Motor neuron (in vitro differentiated cells): Measurements from ENCODE around the gene PRR12. TPM values are rescaled to one million over a fixed set of nuclear protein-coding genes. Genes with fewer than 3 reads are reported as not detected.

Source experiments
- ATAC-seq, 8 experiments: fragments of 200-7000 bp; cut with Tn5 transposase; replicated peaks in 6 of 8; 2 replicates each; pipeline ENCODE4 v1.8.0; 2021; ENCODE audit warnings: mild to moderate bottlenecking in 8 of 8, moderate library complexity in 8 of 8
- H3K27ac ChIP-seq, 2 donors: fragments of 250-450 bp; sonication (Bioruptor Pico); 2 replicates each; pipeline ENCODE4 v1.9.0; 2021; ENCODE audit warnings: antibody characterized with exemption in 2 of 2, mild to moderate bottlenecking in 2 of 2, moderate library complexity in 1 of 2
- H3K4me1 ChIP-seq, 2 donors: fragments of 250-450 bp; sonication (Bioruptor Pico); replicated peaks in 1 of 2; 2 replicates each; pipeline ENCODE4 v1.6.1; 2021; ENCODE audit warnings: antibody characterized with exemption in 2 of 2, mild to moderate bottlenecking in 2 of 2, moderate library complexity in 1 of 2
- H3K4me3 ChIP-seq, 5 donors: fragments of 250-450 bp; sonication (Bioruptor Pico); 2 replicates each; pipeline ENCODE4 v1.9.0; 2021; ENCODE audit warnings: antibody characterized with exemption in 5 of 5, mild to moderate bottlenecking in 5 of 5, moderate library complexity in 4 of 5
- WGBS, 10 experiments: fragments of 450-650 bp; shearing (Covaris generic); methylation state at CpG; one replicate each; pipeline ENCODE4 v1.0.0; 2022; 5-methylcytosine and 5-hydroxymethylcytosine counted together
- in situ Hi-C, 9 experiments: fragments of 400-800 bp; cut with MboI; loops; one replicate each; pipeline ENCODE4 v1.15.0; 2021; ENCODE audit warnings: low sequenced_read_pairs in 9 of 9, low pct_unique_long_range_greater_than_20kb in 2 of 9; ENCODE audit not compliant: unreplicated experiment in 9 of 9
- total RNA-seq, 8 experiments: library from RNA; unstranded; fragments of 300-600 nt; gene quantifications; 2 replicates each; pipeline versions ENCODE4 v1.2.3 to v1.2.4, GENCODE V29; 2022

The PRR12 gene
- total RNA-seq, 8 experiments from 2014 or later, result 3.3 to 18.8 (median 7.5) TPM

- peak in 1 of 8 experiments; percentile 41 for ATAC-seq
- peaks cover 6 to 10% of the 10 kb centered on the region in 2 donors for H3K4me1 ChIP-seq
- H3K27ac ChIP-seq, result no peak overlapping the region
- H3K4me3 ChIP-seq, result no peak overlapping the region
- in situ Hi-C loops, result no loop called here
- WGBS, 10 experiments, result 53 to 100% (median 97%) methylated on average over 2 to 11 of the region's 17 CpGs; no CpG with 5 or more reads in 2 of the 10 experiments
Measured at GRCh38 chr19:49554701-49555181, 36.2 kb upstream of the PRR12 start.

- peak in 7 of 8 experiments; percentile 42 to 75 (median 69) for ATAC-seq
- in situ Hi-C loops, result no loop called here
- H3K4me3 ChIP-seq, result peak overlapping the region in 1 of 5 donors; percentile 1
- H3K4me1 ChIP-seq, result peaks cover 6 to 10% of the 10 kb centered on the region in 2 donors
- peak overlapping the region; percentile 75 to 80 for H3K27ac ChIP-seq
- 60 to 97% (median 90%) methylated on average over 1 to 6 of the region's 53 CpGs; no CpG with 5 or more reads in 5 of the 10 experiments for WGBS, 10 experiments
Measured at GRCh38 chr19:49555600-49556411, 35.2 kb upstream of the PRR12 start.

- H3K4me3 ChIP-seq, result peak overlapping the region in 1 of 5 donors; percentile 1
- H3K4me1 ChIP-seq, result peaks cover 6 to 10% of the 10 kb centered on the region in 2 donors
- in situ Hi-C loops, result no loop called here
- peak overlapping the region; percentile 75 to 80 for H3K27ac ChIP-seq
- ATAC-seq, result peak in 5 of 8 experiments; percentile 75 to 85 (median 82)
- WGBS, 10 experiments, result 87 to 94% (median 93%) methylated on average over 3 to 10 of the region's 66 CpGs; no CpG with 5 or more reads in 6 of the 10 experiments
Measured at GRCh38 chr19:49556412-49557398, 34.3 kb upstream of the PRR12 start.

- 61 to 100% (median 94%) methylated on average over 4 to 13 of the region's 18 CpGs; no CpG with 5 or more reads in 1 of the 10 experiments for WGBS, 10 experiments
- H3K27ac ChIP-seq, result no peak overlapping the region
- peaks cover 6 to 10% of the 10 kb centered on the region in 2 donors for H3K4me1 ChIP-seq
- ATAC-seq, result no peak
- in situ Hi-C loops, result no loop called here
- H3K4me3 ChIP-seq, result no peak overlapping the region
Measured at GRCh38 chr19:49557641-49558325, 33.2 kb upstream of the PRR12 start.

DNA sequence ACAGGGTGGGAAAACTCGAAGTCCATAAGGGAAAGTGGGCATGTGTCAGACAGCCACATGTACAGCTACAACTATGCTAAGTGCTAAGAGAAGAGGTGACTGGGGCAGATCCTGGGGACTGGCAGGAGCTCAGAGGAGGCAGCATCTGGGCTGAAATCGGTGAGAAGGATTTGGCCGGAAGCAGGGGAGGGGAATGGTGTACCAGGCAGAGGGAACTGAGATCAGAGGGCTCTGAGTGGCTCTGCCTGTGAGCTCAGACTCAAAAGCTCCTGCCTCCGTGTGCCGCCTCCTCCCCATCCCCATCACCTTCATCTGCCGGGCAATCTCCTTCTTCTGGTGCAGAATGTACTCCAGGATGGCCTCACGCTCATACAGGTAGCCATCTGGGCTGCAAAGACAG lies 32.4 kb upstream of the PRR12 start:
- Histone ChIP-seq H3K4me3 (no peak overlapping the region), H3K27ac (no peak overlapping the region), H3K4me1 (peaks cover 6 to 10% of the 10 kb centered on the region in 2 donors)
- ATAC-seq, result no peak
- in situ Hi-C loops, result no loop called here
- WGBS, 10 experiments, result 80 to 100% (median 94%) methylated on average over 1 to 5 of the region's 7 CpGs; no CpG with 5 or more reads in 4 of the 10 experiments

GRCh38 chr19:49559443-49559842 lies 31.5 kb upstream of the PRR12 start:
- H3K4me1 ChIP-seq, result peaks cover 6 to 10% of the 10 kb centered on the region in 2 donors
- no peak for ATAC-seq
- no peak overlapping the region for H3K4me3 ChIP-seq
- in situ Hi-C loops, result no loop called here
- H3K27ac ChIP-seq, result no peak overlapping the region
- WGBS, 10 experiments, result 54 to 100% (median 93%) methylated on average over 1 to 3 of the region's 3 CpGs; no CpG with 5 or more reads in 5 of the 10 experiments

DNA sequence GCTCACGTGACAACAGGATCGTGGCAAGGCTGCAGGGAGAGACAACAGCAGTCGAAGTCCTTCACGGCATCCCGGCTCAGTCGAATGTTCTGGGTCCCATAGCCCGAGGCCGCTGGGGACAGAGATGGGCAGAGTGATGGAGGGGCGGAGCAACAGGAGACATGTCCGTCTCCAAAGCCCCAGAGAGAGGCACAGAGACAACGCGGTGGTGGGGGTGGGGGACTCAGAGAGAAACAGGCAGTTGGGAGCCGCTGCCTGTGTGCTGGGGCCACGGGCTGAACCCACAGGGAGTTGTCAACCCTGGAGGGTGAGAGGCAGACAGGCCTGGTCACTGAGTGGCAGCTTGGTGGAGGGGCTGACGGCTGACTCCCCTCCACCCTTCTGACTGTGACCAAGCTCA lies 31.1 kb upstream of the PRR12 start:
- in situ Hi-C loops, result no loop called here
- peaks cover 6 to 10% of the 10 kb centered on the region in 2 donors for H3K4me1 ChIP-seq
- H3K27ac ChIP-seq, result no peak overlapping the region
- no peak for ATAC-seq
- H3K4me3 ChIP-seq, result no peak overlapping the region
- 60 to 100% (median 72%) methylated on average over 1 to 10 of the region's 15 CpGs; no CpG with 5 or more reads in 5 of the 10 experiments for WGBS, 10 experiments

DNA sequence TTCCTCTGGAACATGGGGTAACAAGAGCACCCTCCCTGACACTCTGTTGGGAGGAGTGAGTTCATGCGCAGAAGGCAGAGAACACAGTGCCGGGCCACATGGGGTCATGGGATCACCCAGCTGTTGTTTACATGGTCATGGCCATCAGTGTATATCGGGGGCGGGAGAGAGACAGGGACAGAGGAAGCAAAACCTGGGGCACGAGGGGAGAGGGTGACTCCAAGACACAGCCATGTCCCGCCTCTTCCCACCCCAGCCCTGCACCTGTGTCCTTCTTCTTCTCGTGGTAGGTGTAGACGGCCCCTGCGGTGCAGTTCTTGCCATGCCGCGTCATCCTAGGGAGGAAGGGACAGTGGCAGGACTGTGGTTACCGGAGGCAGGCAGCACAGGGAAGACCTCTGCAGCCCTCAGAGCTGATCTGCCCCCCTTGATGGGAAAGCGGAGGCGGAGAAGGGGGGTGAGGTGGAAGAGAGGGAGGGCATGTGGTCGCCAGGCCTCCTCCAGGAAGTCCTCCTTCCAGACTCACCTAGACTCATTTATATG lies 30.6 kb upstream of the PRR12 start:
- no peak for ATAC-seq
- WGBS, 10 experiments, result 62 to 95% (median 83%) methylated on average over 1 to 6 of the region's 15 CpGs; no CpG with 5 or more reads in 4 of the 10 experiments
- Histone ChIP-seq H3K27ac (no peak overlapping the region), H3K4me3 (no peak overlapping the region), H3K4me1 (peaks cover 6 to 10% of the 10 kb centered on the region in 2 donors)
- in situ Hi-C loops, result no loop called here

- no peak overlapping the region for H3K4me3 ChIP-seq
- ATAC-seq, result no peak
- 57 to 100% (median 96%) methylated on average over 1 to 6 of the region's 6 CpGs; no CpG with 5 or more reads in 1 of the 10 experiments for WGBS, 10 experiments
- H3K27ac ChIP-seq, result no peak overlapping the region
- H3K4me1 ChIP-seq, result no peaks in the 10 kb centered on the region
- in situ Hi-C loops, result no loop called here
Measured at GRCh38 chr19:49564616-49565045, 26.4 kb upstream of the PRR12 start.

- no peak overlapping the region for H3K4me3 ChIP-seq
- no peak overlapping the region for H3K27ac ChIP-seq
- ATAC-seq, result no peak
- WGBS, 10 experiments, result 33 to 100% (median 77%) methylated on average over 1 to 3 of the region's 4 CpGs; no CpG with 5 or more reads in 2 of the 10 experiments
- in situ Hi-C loops, result no loop called here
- peaks cover 0 to under 1% of the 10 kb centered on the region in 2 donors for H3K4me1 ChIP-seq
Measured at GRCh38 chr19:49565261-49565660, 25.7 kb upstream of the PRR12 start.

- no peak for ATAC-seq
- WGBS, 10 experiments, result 100% methylated on average over 1 of the region's 3 CpGs; no CpG with 5 or more reads in 9 of the 10 experiments
- H3K27ac ChIP-seq, result no peak overlapping the region
- in situ Hi-C loops, result no loop called here
- no peak overlapping the region for H3K4me3 ChIP-seq
- peaks cover 0 to 4% of the 10 kb centered on the region in 2 donors for H3K4me1 ChIP-seq
Measured at GRCh38 chr19:49566302-49566701, 24.7 kb upstream of the PRR12 start.
